ENCODE measurements around the gene KCNMB4. TPM values are rescaled to one million over a fixed set of nuclear protein-coding genes. Genes with fewer than 3 reads are reported as not detected.

The KCNMB4 gene
- total and polyA plus RNA-seq, 9 donors: 2.0 to 5.6 (median 3.0) TPM

GRCh38 chr12:70449753-70450341 lies 83.8 kb downstream of the KCNMB4 start:
- TF ChIP-seq EP300 (IDR thresholded peaks at IDR 0.05) (no peak), POLR2A (IDR thresholded peaks at IDR 0.05) (no peak), CTCF (IDR thresholded peaks at IDR 0.05) (no peak)

GRCh38 chr12:70451528-70451927 lies 85.4 kb downstream of the KCNMB4 start:
- 67 to 83% (median 82%) methylated on average over 1 of the region's 1 CpG for WGBS, 3 donors
- intact Hi-C loops (cut with DNase I): no loop called here
- Histone ChIP-seq H3K4me3 (no peak overlapping the region), H3K4me1 (ENCODE audit: insufficient read depth) (no peaks in the 10 kb centered on the region), H3K9me3 (no peaks in the 10 kb centered on the region), H3K27ac (no peak overlapping the region), H3K36me3 (no peaks in the 10 kb centered on the region), H3K27me3 (no peaks in the 10 kb centered on the region)
- no peak for DNase-seq
- no peak for TF ChIP-seq CTCF (IDR thresholded peaks at IDR 0.05)
- TF ChIP-seq EP300 (IDR thresholded peaks at IDR 0.05): no peak
- TF ChIP-seq POLR2A (IDR thresholded peaks at IDR 0.05): no peak

More at GRCh38 chr12:70449753-70450341, 83.8 kb downstream of the KCNMB4 start:
- intact Hi-C loops (cut with DNase I): no loop called here
- no peaks in the 10 kb centered on the region for H3K27me3 ChIP-seq
- H3K9me3 ChIP-seq: no peaks in the 10 kb centered on the region
- 87 to 90% (median 89%) methylated on average over 2 of the region's 2 CpGs for WGBS, 3 donors
- H3K4me3 ChIP-seq: no peak overlapping the region
- H3K36me3 ChIP-seq: no peaks in the 10 kb centered on the region
- no peak for DNase-seq
- H3K27ac ChIP-seq: no peak overlapping the region
- no peaks in the 10 kb centered on the region for H3K4me1 ChIP-seq (ENCODE audit: insufficient read depth)

- no peaks in the 10 kb centered on the region for H3K27me3 ChIP-seq
- TF ChIP-seq CTCF (IDR thresholded peaks at IDR 0.05) (no peak), EP300 (IDR thresholded peaks at IDR 0.05) (no peak), POLR2A (IDR thresholded peaks at IDR 0.05) (no peak)
- H3K36me3 ChIP-seq: no peaks in the 10 kb centered on the region
- DNase-seq: no peak
- H3K27ac ChIP-seq: no peak overlapping the region
- H3K4me1 ChIP-seq (ENCODE audit: insufficient read depth): no peaks in the 10 kb centered on the region
- H3K9me3 ChIP-seq: no peaks in the 10 kb centered on the region
- no peak overlapping the region for H3K4me3 ChIP-seq
- intact Hi-C loops (cut with DNase I): no loop called here
Measured at GRCh38 chr12:70456953-70457352, 90.9 kb downstream of the KCNMB4 start.

GRCh38 chr12:70459786-70460185 lies 93.7 kb downstream of the KCNMB4 start:
- DNase-seq: no peak
- H3K4me1 ChIP-seq (ENCODE audit: insufficient read depth): no peaks in the 10 kb centered on the region
- intact Hi-C loops (cut with DNase I): no loop called here
- TF ChIP-seq POLR2A (IDR thresholded peaks at IDR 0.05) (no peak), CTCF (IDR thresholded peaks at IDR 0.05) (no peak), EP300 (IDR thresholded peaks at IDR 0.05) (no peak)
- no peaks in the 10 kb centered on the region for H3K36me3 ChIP-seq
- no peak overlapping the region for H3K4me3 ChIP-seq
- no peaks in the 10 kb centered on the region for H3K9me3 ChIP-seq
- H3K27ac ChIP-seq: no peak overlapping the region
- no peaks in the 10 kb centered on the region for H3K27me3 ChIP-seq

Measured in ovary (tissue), 9 donors.